Stomach (tissue), 9 donors: ENCODE measurements around the gene HTT. TPM values are rescaled to one million over a fixed set of nuclear protein-coding genes. Genes with fewer than 3 reads are reported as not detected.

Experiments used
- DNase-seq, 2 donors: peaks; one replicate each; pipeline versions ENCODE4 v3.0.0 to v3.0.0-alpha.2; 2013 to 2019
- H3K27ac ChIP-seq, 5 donors: fragments of 200-600 bp in 4 of 5; sonication (generic) in 4 of 5; one replicate each; pipeline ENCODE4 v1.5.1; 2013 to 2019; ENCODE audit warnings: mild to moderate bottlenecking in 1 of 5, moderate library complexity in 1 of 5
- H3K27me3 ChIP-seq, 3 donors: fragments of 200-600 bp; sonication (generic); one replicate each; pipeline ENCODE4 v1.5.1; 2017 to 2019; ENCODE audit warnings: mixed run types in 1 of 3
- H3K36me3 ChIP-seq, 4 donors: fragments of 200-600 bp; sonication (generic); 1 replicate in 3 of 4; 2 replicates in 1 of 4; pipeline ENCODE4 v1.5.1; 2016 to 2019
- H3K4me1 ChIP-seq, 4 donors: fragments of 200-600 bp; sonication (generic); one replicate each; pipeline ENCODE4 v1.5.1; 2016 to 2019
- H3K4me3 ChIP-seq, 4 donors: fragments of 200-600 bp; sonication (generic) in 3 of 4; one replicate each; pipeline ENCODE4 v1.5.1; 2016 to 2019; ENCODE audit warnings: mild to moderate bottlenecking in 1 of 4
- H3K9me3 ChIP-seq, 4 donors: fragments of 200-600 bp; sonication (generic); one replicate each; pipeline ENCODE4 v1.5.1; 2016 to 2019
- CTCF ChIP-seq, 7 experiments: fragments of 450-650 bp in 4 of 7; fragments of 200-600 bp in 3 of 7; sonication (generic) in 3 of 7; IDR thresholded peaks; one replicate each; pipeline ENCODE4 v1.5.1; 2016 to 2019; ENCODE audit warnings: antibody characterized with exemption in 7 of 7, control low read depth in 2 of 7, mild to moderate bottlenecking in 1 of 7
- EP300 ChIP-seq: sonication (generic); formaldehyde crosslinking; IDR thresholded peaks from one replicate; pipeline ENCODE4 v1.6.1; 2017; ENCODE audit warnings: antibody characterized with exemption
- POLR2A ChIP-seq, 4 donors: fragments of 450-650 bp; IDR thresholded peaks; one replicate each; pipeline ENCODE4 v1.6.1; 2016; ENCODE audit warnings: antibody characterized with exemption in 4 of 4, control low read depth in 2 of 4, mild to moderate bottlenecking in 1 of 4, moderate library complexity in 1 of 4
- POLR2AphosphoS5 ChIP-seq, 3 donors: sonication (generic); formaldehyde crosslinking; IDR thresholded peaks; one replicate each; pipeline ENCODE4 v1.6.1; 2016; ENCODE audit warnings: antibody characterized with exemption in 3 of 3
- WGBS, 5 donors: extraction: QIAGEN DNeasy Blood & Tissue Kit in 3 of 5; methylation state at CpG; one replicate each; pipeline versions ENCODE4 v1.1.5 to v1.1.7; 2013 to 2018; 5-methylcytosine and 5-hydroxymethylcytosine counted together
- intact Hi-C: fragments of 100-400 bp; cut with DNase I; formaldehyde crosslinking; loops from one replicate; pipeline ENCODE4 v1.15.1; 2023; ENCODE audit warnings: low total_unique reads
- polyA plus RNA-seq, 3 donors: library from polyadenylated mRNA; stranded (reverse); fragments of 200-250 nt; gene quantifications; one replicate each; pipeline ENCODE4 v1.2.3, GENCODE V29; 2013
- total RNA-seq, 5 donors: library from RNA; depleted of rRNA; stranded (reverse); fragments of >200 nt; gene quantifications; one replicate each; pipeline versions ENCODE4 v1.1.0 to v1.2.3, GENCODE V29; 2014 to 2016
- donor health status: healthy with polysubstance abuse.
- donor health status: Bipolar disorder and iron deficiency.
- donor health status: healthy.

The HTT gene
- total and polyA plus RNA-seq, 8 donors: 3.4 to 95.7 (median 41.6) TPM

- WGBS, 5 donors: 81 to 87% (median 84%) methylated on average over 9 to 13 of the region's 13 CpGs
- H3K4me3 ChIP-seq: no peak overlapping the region
- H3K36me3 ChIP-seq: no peaks in the 10 kb centered on the region
- no peak overlapping the region for H3K27ac ChIP-seq
- intact Hi-C loops: no loop called here
- H3K4me1 ChIP-seq: peaks cover 0 to 6% (median 0%) of the 10 kb centered on the region in 4 donors
- peaks cover 0 to 43% (median 23%) of the 10 kb centered on the region in 3 donors for H3K27me3 ChIP-seq
- H3K9me3 ChIP-seq: no peaks in the 10 kb centered on the region
- peak in 1 of 2 donors; percentile 17 for DNase-seq
- TF ChIP-seq POLR2A (IDR thresholded peaks at IDR 0.05) (no peak), CTCF (IDR thresholded peaks at IDR 0.05) (no peak), POLR2AphosphoS5 (IDR thresholded peaks at IDR 0.05) (no peak), EP300 (no peak)
Measured at GRCh38 chr4:3283916-3284315, 209.4 kb downstream of the HTT start.

- 78 to 85% (median 84%) methylated on average over 23 to 24 of the region's 24 CpGs for WGBS, 5 donors
- Histone ChIP-seq H3K36me3 (no peaks in the 10 kb centered on the region), H3K4me3 (no peak overlapping the region), H3K4me1 (peaks cover 0 to 6% (median 0%) of the 10 kb centered on the region in 4 donors), H3K9me3 (no peaks in the 10 kb centered on the region), H3K27me3 (peaks cover 0 to 43% (median 23%) of the 10 kb centered on the region in 3 donors), H3K27ac (no peak overlapping the region)
- peak in 1 of 2 donors; percentile 21 for DNase-seq
- intact Hi-C loops: no loop called here
- TF ChIP-seq POLR2AphosphoS5 (IDR thresholded peaks at IDR 0.05) (no peak), CTCF (IDR thresholded peaks at IDR 0.05) (no peak), POLR2A (IDR thresholded peaks at IDR 0.05) (no peak), EP300 (no peak)
Measured at GRCh38 chr4:3284734-3285557, 210.5 kb downstream of the HTT start.

GRCh38 chr4:3285558-3286334 lies 211.3 kb downstream of the HTT start:
- Histone ChIP-seq H3K27ac (no peak overlapping the region), H3K27me3 (peaks cover 0 to 43% (median 23%) of the 10 kb centered on the region in 3 donors), H3K36me3 (no peaks in the 10 kb centered on the region), H3K9me3 (no peaks in the 10 kb centered on the region), H3K4me1 (peaks cover 0 to 6% (median 1%) of the 10 kb centered on the region in 4 donors), H3K4me3 (no peak overlapping the region)
- WGBS, 5 donors: 60 to 71% (median 64%) methylated on average over 32 to 38 of the region's 38 CpGs
- intact Hi-C loops: no loop called here
- no peak for TF ChIP-seq CTCF (IDR thresholded peaks at IDR 0.05)
- no peak for TF ChIP-seq POLR2A (IDR thresholded peaks at IDR 0.05)
- TF ChIP-seq EP300: no peak
- no peak for TF ChIP-seq POLR2AphosphoS5 (IDR thresholded peaks at IDR 0.05)
- DNase-seq: peak in 1 of 2 donors; percentile 32
